ENCODE results near the gene LRRC46.

GRCh38 chr17:47848198-47848513 lies 16.7 kb downstream of the LRRC46 start:
- TF ChIP-seq CTCF (conservative IDR thresholded peaks at IDR 0.05; ENCODE audit: low read depth, low read length): no peak
- TF ChIP-seq, protein P1, sequence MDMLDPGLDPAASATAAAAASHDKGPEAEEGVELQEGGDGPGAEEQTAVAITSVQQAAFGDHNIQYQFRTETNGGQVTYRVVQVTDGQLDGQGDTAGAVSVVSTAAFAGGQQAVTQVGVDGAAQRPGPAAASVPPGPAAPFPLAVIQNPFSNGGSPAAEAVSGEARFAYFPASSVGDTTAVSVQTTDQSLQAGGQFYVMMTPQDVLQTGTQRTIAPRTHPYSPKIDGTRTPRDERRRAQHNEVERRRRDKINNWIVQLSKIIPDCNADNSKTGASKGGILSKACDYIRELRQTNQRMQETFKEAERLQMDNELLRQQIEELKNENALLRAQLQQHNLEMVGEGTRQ (IDR thresholded peaks at IDR 0.05; ENCODE audit: low read depth, low read length): no peak
- TF ChIP-seq CEBPB (IDR thresholded peaks at IDR 0.05; ENCODE audit: low read depth, low read length): no peak
- no peak for TF ChIP-seq POLR2A (IDR thresholded peaks at IDR 0.05; ENCODE audit: low read depth, low read length)
- no peak for TF ChIP-seq SMC3 (IDR thresholded peaks at IDR 0.05; ENCODE audit: low read depth, low read length)
- no peak for TF ChIP-seq RCOR1 (IDR thresholded peaks at IDR 0.05; ENCODE audit: insufficient replicate concordance, low read length)
- no peak for TF ChIP-seq RAD21 (IDR thresholded peaks at IDR 0.05; ENCODE audit: low read length)

Data from IMR-90 (cell line).